Activated CD4-positive, alpha-beta T cell treated with anti-CD3 and anti-CD28 coated beads for 36 hours (primary cell): Measurements from ENCODE around the gene PSMB7. TPM values are rescaled to one million over a fixed set of nuclear protein-coding genes. Genes with fewer than 3 reads are reported as not detected.

Experiments used
- ATAC-seq: fragments of 200-7000 bp; cut with Tn5 transposase; one replicate; pipeline ENCODE4 v1.10.0; 2021; ENCODE audit warnings: mild to moderate bottlenecking, moderate library complexity
- CTCF ChIA-PET: fragments of 350-600 bp; sonication (Branson Sonifier 250); formaldehyde crosslinking; loops from one replicate; lab custom pipeline; 2021; ENCODE audit warnings: antibody characterized with exemption; lab: Charles Lee
- POLR2A ChIA-PET: fragments of 350-600 bp; sonication (Branson Sonifier 250); formaldehyde crosslinking; loops from one replicate; lab custom pipeline; 2021; ENCODE audit warnings: antibody characterized with exemption, inconsistent platforms; lab: Charles Lee
- DNase-seq: peaks from one replicate; pipeline ENCODE4 v3.0.0-alpha.2; 2020
- H3K27ac Mint-ChIP-seq: one replicate; pipeline ENCODE4 v1.8.0; 2021; ENCODE audit warnings: mixed read lengths
- H3K27me3 Mint-ChIP-seq: one replicate; pipeline ENCODE4 v1.8.0; 2021; ENCODE audit warnings: mixed read lengths
- H3K36me3 Mint-ChIP-seq: one replicate; pipeline ENCODE4 v1.8.0; 2021; ENCODE audit warnings: low read depth, mixed read lengths
- H3K4me1 Mint-ChIP-seq: one replicate; pipeline ENCODE4 v1.8.0; 2021; ENCODE audit warnings: mixed read lengths
- H3K4me3 Mint-ChIP-seq: one replicate; pipeline ENCODE4 v1.8.0; 2021; ENCODE audit warnings: mild to moderate bottlenecking, moderate library complexity, mixed read lengths
- H3K9me3 Mint-ChIP-seq: one replicate; pipeline ENCODE4 v1.8.0; 2021; ENCODE audit warnings: low read depth, mixed read lengths
- intact Hi-C, 2 experiments: fragments of 100-400 bp; cut with DNase I in 1 of 2; cut with micrococcal nuclease in 1 of 2; formaldehyde crosslinking; loops; one replicate each; pipeline versions ENCODE4 v1.14.2 to v1.15.1; 2022 to 2024; cut with DNase I, micrococcal nuclease
- total RNA-seq, 2 experiments: library from RNA; stranded (reverse); gene quantifications; one replicate each; pipeline ENCODE4 v1.2.3, GENCODE V29; 2021

The PSMB7 gene
- total RNA-seq, 2 experiments from 2014 or later = 143 to 164 TPM

DNA sequence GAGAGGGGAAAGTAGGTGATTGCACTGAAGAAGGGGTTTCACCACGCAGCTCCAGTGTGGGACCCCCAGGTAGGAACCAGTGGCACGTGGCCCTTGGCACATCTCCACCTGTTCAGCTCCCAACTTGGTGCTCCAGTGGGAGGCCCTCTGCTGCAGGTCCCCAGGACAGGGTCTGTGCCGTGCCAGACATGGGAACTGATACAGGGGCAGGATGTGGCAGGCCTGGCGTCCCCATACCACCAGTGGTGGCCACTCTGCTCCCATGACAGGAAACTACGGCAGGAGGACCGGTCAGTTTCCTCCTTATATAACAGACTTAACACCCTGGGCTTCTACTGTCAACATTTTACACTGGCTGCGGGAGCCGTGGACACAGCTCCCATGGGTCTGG is 67.3 kb downstream of the PSMB7 start:
- intact Hi-C loops = no loop called here
- Mint-ChIP-seq H3K27me3 (no peaks in the 10 kb centered on the region), H3K4me3 (no peak overlapping the region), H3K9me3 (no peaks in the 10 kb centered on the region), H3K27ac (no peak overlapping the region), H3K36me3 (peaks cover 12% of the 10 kb centered on the region), H3K4me1 (no peaks in the 10 kb centered on the region)
- ChIA-PET CTCF (interaction anchor here (0.6 kb wide), 1 partner anchor 1260 kb away, joined by 3 read pairs; no protein-coding TSS in a partner anchor), POLR2A (no interaction called here)
- DNase-seq = no peak
- no peak for ATAC-seq

DNA sequence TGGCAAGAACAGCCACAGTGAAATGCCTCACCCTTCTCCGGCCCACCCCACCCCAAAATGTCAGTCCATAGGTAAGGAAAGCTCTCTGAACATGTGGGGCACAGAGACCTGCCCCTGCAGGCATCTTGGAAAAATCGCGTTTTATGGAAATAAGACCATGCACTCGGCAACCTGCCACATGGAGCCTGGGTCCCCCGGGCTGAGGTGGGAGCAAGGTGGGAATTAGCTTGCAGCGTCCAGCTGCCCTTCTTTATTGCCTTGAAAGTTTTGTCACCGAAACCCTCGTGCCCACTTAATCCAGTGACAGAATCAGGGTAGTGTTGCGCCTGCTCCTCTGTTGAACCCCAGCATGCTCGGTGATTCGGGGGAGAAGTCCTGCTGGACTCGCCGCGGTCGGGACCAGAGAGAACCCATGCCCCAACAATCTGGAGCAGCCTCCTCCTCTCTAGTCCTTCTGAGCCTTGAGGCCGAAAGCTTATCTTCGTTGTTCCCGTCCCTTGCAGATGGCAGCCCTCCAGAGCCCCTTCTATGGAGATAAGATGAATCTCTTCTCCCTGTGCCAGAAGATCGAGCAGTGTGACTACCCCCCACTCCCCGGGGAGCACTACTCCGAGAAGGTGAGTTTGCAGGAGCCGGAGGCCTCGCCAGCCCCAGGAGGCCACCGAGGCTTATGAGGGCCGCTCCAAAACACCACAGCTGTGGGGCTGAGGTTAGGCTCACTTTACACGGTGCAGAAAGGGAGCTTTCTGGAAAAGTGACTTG is 67.9 kb downstream of the PSMB7 start:
- Mint-ChIP-seq H3K27ac (no peak overlapping the region), H3K4me3 (no peak overlapping the region), H3K4me1 (no peaks in the 10 kb centered on the region), H3K27me3 (no peaks in the 10 kb centered on the region), H3K9me3 (no peaks in the 10 kb centered on the region), H3K36me3 (peaks cover 8% of the 10 kb centered on the region)
- DNase-seq (no peak), ATAC-seq (no peak)
- ChIA-PET CTCF (interaction anchor here (0.6 kb wide), 1 partner anchor 1261 kb away, joined by 3 read pairs; no protein-coding TSS in a partner anchor), POLR2A (no interaction called here)
- intact Hi-C loops = no loop called here

DNA sequence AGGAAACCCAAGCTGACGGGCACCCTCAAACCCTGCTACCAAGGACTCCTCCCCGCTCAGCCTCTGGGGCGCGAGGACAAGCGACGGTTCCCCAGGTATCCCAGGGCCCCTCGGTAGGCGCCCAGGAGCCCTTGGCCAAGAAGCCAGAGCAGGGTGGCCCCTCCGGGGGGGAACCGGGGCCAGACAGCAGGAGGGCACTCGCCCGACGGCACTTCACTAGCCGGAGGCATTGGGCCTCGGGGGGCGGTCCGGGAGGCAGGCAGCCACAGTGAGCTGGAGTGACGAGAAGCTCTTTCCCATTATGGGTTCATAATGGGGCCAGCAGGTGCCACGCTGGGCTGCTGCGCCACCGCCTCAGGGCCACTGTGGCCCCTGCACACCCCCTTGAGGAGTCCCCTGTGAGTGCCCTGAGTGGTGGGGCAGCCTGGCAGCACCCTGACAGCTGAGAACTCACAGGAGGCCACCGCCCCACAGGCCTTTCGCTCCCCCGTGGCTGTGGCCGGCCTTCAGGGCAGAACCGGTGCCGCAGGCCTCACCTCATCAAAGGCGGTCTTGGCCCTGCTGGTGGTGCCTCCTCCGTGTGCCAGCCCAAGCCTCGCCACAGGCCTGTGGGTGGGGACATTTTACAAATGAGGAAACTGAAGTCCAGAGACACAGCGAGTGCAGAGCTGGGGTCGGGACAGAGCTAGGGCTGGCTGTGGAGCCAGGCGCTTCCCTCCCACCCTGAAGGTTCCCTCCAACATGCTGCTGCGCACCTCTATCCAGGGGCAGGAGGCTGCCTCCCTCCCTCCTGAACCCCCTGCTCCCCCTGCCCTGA is 68.7 kb downstream of the PSMB7 start:
- ChIA-PET POLR2A (no interaction called here), CTCF (no interaction called here)
- no peak overlapping the region for H3K27ac Mint-ChIP-seq
- ATAC-seq (no peak), DNase-seq (no peak)
- H3K36me3 Mint-ChIP-seq = peaks cover under 1% of the 10 kb centered on the region
- no peak overlapping the region for H3K4me3 Mint-ChIP-seq
- no peaks in the 10 kb centered on the region for H3K4me1 Mint-ChIP-seq
- H3K9me3 Mint-ChIP-seq = no peaks in the 10 kb centered on the region
- intact Hi-C loops = no loop called here
- H3K27me3 Mint-ChIP-seq = no peaks in the 10 kb centered on the region

DNA sequence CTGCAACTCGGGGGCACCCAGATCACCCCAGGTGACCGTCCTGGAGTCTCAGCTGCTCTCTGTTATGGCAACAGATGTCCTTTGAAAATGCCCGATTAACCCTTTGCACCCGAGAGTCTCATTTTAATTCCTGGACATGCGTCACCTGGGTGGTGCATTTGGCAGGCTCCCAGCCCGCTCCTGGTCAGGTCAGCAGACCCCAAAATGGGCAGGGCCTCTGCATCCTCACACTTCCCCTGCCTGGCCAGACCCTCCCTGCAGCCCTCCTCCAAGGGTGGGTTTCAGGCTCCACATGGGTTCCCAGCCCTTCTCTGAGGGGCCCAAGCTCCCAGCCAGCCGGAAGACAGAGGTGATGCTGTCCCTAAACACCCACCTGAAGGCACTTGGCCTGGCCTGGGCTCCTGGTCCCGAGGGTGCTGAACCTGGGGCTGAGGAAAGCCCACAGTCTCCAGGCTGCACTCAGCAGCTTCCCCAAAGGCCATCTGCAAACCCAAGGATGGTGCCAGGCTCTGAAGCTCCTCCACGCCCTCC is 69.4 kb downstream of the PSMB7 start:
- Mint-ChIP-seq H3K27ac (no peak overlapping the region), H3K4me1 (no peaks in the 10 kb centered on the region), H3K36me3 (no peaks in the 10 kb centered on the region), H3K4me3 (no peak overlapping the region), H3K27me3 (no peaks in the 10 kb centered on the region), H3K9me3 (no peaks in the 10 kb centered on the region)
- CTCF ChIA-PET = no interaction called here
- POLR2A ChIA-PET = no interaction called here
- no peak for ATAC-seq
- DNase-seq = no peak
- intact Hi-C loops = no loop called here

DNA sequence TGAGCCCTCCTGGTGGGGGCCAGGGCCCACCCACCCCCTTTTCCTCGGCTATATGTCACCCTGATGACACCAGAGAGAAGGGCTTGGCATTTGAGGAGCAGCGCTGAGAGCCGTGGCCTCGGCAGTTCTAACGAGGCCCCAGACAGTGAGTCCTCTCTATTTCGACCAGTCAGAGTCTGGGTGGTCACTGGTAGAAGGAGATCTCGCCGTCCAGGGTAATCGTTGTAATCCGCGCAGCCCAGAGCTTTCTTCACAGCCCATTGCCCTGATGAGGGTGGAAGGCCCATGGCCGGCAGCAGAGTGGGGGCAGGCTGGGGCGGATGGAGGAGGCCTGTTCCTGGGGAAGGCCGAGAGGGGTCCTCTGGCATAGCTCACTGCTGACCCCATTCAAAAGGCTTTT is 70.2 kb downstream of the PSMB7 start:
- H3K27ac Mint-ChIP-seq = no peak overlapping the region
- intact Hi-C loops = no loop called here
- H3K4me3 Mint-ChIP-seq = no peak overlapping the region
- H3K27me3 Mint-ChIP-seq = no peaks in the 10 kb centered on the region
- DNase-seq (no peak), ATAC-seq (no peak)
- no peaks in the 10 kb centered on the region for H3K36me3 Mint-ChIP-seq
- no peaks in the 10 kb centered on the region for H3K4me1 Mint-ChIP-seq
- H3K9me3 Mint-ChIP-seq = no peaks in the 10 kb centered on the region
- ChIA-PET POLR2A (no interaction called here), CTCF (no interaction called here)

DNA sequence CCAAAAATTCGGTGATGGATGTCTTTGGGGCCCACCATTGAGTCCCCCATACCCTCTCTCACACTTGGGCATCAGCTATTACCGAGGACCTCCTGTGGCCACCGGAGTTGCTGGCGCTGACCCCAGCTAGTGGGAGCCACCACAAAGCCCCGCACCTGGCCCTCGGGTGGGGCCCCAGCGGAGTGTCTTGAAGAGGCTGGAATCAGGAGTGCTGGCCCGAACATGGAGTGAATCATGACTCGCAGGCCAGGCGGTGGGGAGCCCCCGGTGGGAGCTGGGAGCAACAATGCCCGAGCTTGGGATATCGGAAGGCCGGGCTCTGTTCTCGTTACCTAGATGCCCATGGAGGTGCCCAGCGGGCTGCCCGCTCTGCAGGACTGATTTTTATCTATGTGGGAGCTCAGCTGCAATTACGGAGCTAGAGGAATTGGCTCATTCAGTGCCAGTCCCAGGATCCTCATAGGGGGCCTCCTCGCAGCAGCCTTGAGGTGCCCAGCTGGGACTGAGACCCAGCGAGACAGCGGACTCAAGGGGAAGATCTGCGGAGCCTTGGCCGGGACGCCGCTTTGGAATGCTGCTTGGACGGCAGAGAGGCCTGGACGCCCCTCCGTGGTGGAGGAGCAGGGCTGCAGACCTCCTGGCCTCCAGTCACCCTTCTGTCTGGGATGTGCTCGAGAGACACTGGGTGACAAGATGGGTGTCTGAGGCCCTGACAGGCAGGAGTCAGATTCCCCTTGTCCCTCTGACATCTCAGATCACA is 70.8 kb downstream of the PSMB7 start:
- ATAC-seq = no peak

DNA sequence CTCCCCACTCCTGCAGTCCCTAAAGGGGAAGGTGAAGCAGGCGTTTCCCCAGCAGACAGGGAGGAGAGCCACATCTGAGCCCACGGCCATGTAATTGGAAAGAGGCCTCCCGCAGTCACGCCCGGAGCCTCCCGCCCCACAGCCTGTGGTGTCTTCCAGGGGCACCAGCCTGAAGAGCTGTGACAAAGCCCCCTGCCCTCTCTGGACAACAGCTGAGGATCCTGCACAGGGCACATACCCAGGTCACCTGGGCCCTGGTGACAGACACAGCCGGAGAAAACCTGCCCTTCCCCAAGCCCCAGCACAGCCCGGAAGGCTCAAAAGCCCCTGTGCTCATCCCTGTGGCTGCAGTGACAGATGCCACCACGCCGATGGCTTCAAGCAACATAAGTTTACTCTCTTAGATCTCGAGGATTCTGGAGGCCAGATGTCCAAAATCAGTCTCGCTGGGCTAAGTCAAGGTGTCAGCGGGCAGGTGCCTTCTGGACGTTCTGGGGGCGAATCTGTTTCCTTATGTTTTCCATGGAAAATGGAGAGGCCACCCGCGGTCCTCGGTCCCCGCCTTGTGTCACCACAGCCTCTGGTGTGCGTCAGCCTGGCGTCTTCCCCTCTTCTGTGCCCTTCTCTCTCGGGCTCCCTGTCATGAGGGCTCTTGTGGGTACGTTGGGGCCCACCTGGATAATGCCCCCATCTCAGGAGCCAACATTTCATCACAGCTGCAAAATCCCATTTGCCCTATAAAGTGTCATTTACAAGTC is 71.5 kb downstream of the PSMB7 start:
- POLR2A ChIA-PET = no interaction called here
- H3K4me1 Mint-ChIP-seq = no peaks in the 10 kb centered on the region
- H3K36me3 Mint-ChIP-seq = no peaks in the 10 kb centered on the region
- H3K9me3 Mint-ChIP-seq = no peaks in the 10 kb centered on the region
- CTCF ChIA-PET = interaction anchor here (0.6 kb wide), 1 partner anchor 959 kb away, joined by 3 read pairs; no protein-coding TSS in a partner anchor
- H3K27ac Mint-ChIP-seq = no peak overlapping the region
- no peak for DNase-seq
- no peak overlapping the region for H3K4me3 Mint-ChIP-seq
- no peaks in the 10 kb centered on the region for H3K27me3 Mint-ChIP-seq
- no peak for ATAC-seq
- intact Hi-C loops = no loop called here

More for the DNA sequence above, 70.8 kb downstream of the PSMB7 start:
- no peaks in the 10 kb centered on the region for H3K4me1 Mint-ChIP-seq
- no peaks in the 10 kb centered on the region for H3K27me3 Mint-ChIP-seq
- H3K27ac Mint-ChIP-seq = no peak overlapping the region
- intact Hi-C loops = no loop called here
- ChIA-PET POLR2A (no interaction called here), CTCF (interaction anchor here (0.6 kb wide), 1 partner anchor 960 kb away, joined by 3 read pairs; no protein-coding TSS in a partner anchor)
- no peak overlapping the region for H3K4me3 Mint-ChIP-seq
- no peaks in the 10 kb centered on the region for H3K36me3 Mint-ChIP-seq
- H3K9me3 Mint-ChIP-seq = no peaks in the 10 kb centered on the region
- no peak for DNase-seq

DNA sequence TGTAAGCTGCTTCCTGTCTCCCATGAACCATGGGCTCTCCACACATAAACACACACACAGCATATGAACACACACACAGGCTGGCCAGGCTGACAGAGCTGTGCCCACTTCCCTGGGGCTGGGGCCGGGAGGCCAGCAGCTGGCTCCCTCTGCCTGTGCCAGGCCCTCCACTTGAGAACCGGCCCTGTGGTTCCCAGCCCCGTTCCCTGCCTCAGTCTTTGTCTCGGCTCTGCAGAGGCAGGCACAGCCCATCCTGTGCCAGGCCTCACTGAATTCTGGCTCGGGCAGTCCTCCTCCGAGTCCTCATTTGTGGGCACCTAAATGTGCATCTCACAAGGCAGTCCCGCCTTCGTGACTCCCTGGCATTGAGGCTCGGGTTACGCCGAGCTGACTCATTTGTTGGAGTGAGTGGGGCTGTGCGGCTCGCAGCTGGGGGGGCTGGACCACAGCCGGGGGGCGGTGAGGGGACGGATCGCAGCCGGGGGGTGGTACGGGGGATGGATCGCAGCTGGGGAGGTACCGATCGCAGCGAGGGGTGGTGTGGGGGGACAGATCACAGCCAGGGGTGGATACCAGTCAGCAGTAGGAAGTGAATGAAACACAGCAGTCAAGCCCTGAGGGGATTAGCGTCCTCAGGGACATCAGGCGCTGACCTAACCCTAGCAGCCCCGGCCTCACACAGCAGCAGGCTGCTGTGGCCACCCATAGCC is 72.3 kb downstream of the PSMB7 start:
- no peak overlapping the region for H3K4me3 Mint-ChIP-seq
- CTCF ChIA-PET = no interaction called here

DNA sequence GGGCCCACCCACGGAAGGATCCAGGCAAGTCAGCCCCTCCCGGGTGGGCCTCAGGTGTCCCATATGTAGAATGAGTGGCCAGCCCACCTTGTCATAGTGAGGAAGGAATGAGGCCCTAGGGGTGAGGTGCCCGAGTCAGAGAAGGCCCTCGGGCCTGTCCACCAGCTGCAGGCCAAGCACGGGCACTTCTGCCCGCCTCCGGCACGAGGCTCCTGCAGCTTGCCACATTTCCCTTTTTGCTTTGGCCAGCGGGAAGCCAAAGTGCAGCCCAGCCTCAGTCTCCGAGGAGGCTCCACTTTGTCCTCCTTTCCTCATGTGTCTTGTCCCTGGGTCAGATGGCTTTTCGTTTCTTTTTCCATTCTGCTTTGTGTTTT is 72.9 kb downstream of the PSMB7 start:
- ATAC-seq (no peak), DNase-seq (no peak)
- no peak overlapping the region for H3K27ac Mint-ChIP-seq
- peaks cover 6% of the 10 kb centered on the region for H3K9me3 Mint-ChIP-seq
- no peak overlapping the region for H3K4me3 Mint-ChIP-seq
- H3K27me3 Mint-ChIP-seq = no peaks in the 10 kb centered on the region
- CTCF ChIA-PET = no interaction called here
- POLR2A ChIA-PET = no interaction called here
- H3K36me3 Mint-ChIP-seq = peaks cover 4% of the 10 kb centered on the region
- intact Hi-C loops = no loop called here
- no peaks in the 10 kb centered on the region for H3K4me1 Mint-ChIP-seq

More for the DNA sequence above, 72.3 kb downstream of the PSMB7 start:
- H3K27ac Mint-ChIP-seq = no peak overlapping the region
- DNase-seq (no peak), ATAC-seq (no peak)
- POLR2A ChIA-PET = no interaction called here
- H3K4me1 Mint-ChIP-seq = no peaks in the 10 kb centered on the region
- no peaks in the 10 kb centered on the region for H3K27me3 Mint-ChIP-seq
- intact Hi-C loops = no loop called here
- H3K36me3 Mint-ChIP-seq = peaks cover 4% of the 10 kb centered on the region
- peaks cover 6% of the 10 kb centered on the region for H3K9me3 Mint-ChIP-seq

DNA sequence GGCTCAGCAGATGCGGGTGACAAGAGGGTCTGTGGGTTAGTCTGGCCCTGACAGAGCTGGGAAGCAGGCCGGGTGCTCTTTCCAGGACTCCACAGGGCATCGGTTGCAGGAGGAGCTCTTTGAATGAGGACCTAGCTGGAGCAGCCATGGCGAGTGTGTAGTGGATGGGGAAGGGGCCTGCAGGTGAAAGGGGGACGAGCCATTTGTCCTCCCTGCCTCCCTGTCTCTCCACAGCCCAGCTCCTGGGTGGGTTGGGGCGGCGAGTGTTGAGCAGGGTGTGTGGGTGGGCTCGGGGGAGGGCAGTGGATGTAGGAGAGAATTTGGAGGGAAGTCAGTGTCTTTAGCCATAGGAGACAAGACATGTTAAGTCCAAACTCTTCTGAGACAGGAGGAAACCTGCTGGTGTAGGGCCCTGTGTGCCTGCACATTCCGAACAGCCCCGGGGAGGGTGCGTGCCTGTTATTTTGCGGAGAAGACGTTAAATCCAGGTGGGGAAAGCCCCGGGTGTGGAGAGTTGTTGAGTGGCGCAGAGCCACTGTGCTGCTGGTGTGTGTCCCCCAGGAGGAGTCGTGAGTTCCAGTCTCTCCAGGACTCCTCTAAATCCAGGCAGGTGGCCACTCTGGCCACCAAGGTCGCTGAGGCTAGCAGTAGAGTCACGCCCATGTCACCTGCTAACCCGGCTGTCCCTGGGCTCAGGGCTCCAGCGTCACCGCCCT is 73.6 kb downstream of the PSMB7 start:
- no peak for ATAC-seq
- H3K36me3 Mint-ChIP-seq = peaks cover 4% of the 10 kb centered on the region
- CTCF ChIA-PET = no interaction called here
- DNase-seq = no peak
- peaks cover 6% of the 10 kb centered on the region for H3K9me3 Mint-ChIP-seq
- no peak overlapping the region for H3K4me3 Mint-ChIP-seq
- H3K4me1 Mint-ChIP-seq = no peaks in the 10 kb centered on the region
- no peak overlapping the region for H3K27ac Mint-ChIP-seq
- H3K27me3 Mint-ChIP-seq = no peaks in the 10 kb centered on the region
- POLR2A ChIA-PET = no interaction called here
- intact Hi-C loops = no loop called here
